GM12878 (cell line): ENCODE data around the gene DYNC1H1. TPM values are rescaled to one million over a fixed set of nuclear protein-coding genes. Genes with fewer than 3 reads are reported as not detected.

Experiments used
- ATAC-seq: fragments of 200-7000 bp; cut with Tn5 transposase; 3 replicates; pipeline ENCODE4 v1.9.1; 2020; ENCODE audit warnings: mild to moderate bottlenecking, moderate library complexity
- BruUV-seq: library from RNA; stranded (reverse); fragments of 400-500 nt; replicated peaks from 2 replicates; lab custom pipeline; 2021; lab: Mats Ljungman, UMichigan
- CTCF ChIA-PET: fragments of 300-600 bp; sonication (Branson Sonifier 250); formaldehyde crosslinking; extraction: SDS; loops from one replicate; lab custom pipeline; 2021; ENCODE audit warnings: inconsistent platforms; lab: Yijun Ruan, JAX
- POLR2A ChIA-PET: fragments of 350-600 bp; formaldehyde crosslinking; extraction: SDS; loops from one replicate; lab custom pipeline; 2021; ENCODE audit warnings: inconsistent platforms; lab: Charles Lee
- RAD21 ChIA-PET: fragments of 300-600 bp; sonication (Branson Sonifier 250); formaldehyde crosslinking; loops from one replicate; lab custom pipeline; 2023; ENCODE audit warnings: antibody characterized with exemption; ENCODE audit not compliant: unreplicated experiment; lab: Charles Lee
- SMC1A ChIA-PET: fragments of 300-600 bp; sonication (Branson Sonifier 250); formaldehyde crosslinking; loops from one replicate; lab custom pipeline; 2023; ENCODE audit not compliant: unreplicated experiment, uncharacterized antibody; lab: Charles Lee
- DNase-seq: peaks from one replicate; pipeline ENCODE4 v3.0.0-alpha.2; 2011; ENCODE audit warnings: low read depth, low spot score
- FAIRE-seq: peaks from 3 replicates; lab custom pipeline; 2011; peaks lifted over from hg19 to GRCh38; lab: Jason Lieb, UNC
- H2AFZ ChIP-seq: 2 replicates; pipeline ENCODE4 v1.6.0; 2011; ENCODE audit warnings: low read depth, low read length, control low read depth; ENCODE audit not compliant: control insufficient read depth
- H3K27ac ChIP-seq: 2 replicates; pipeline ENCODE4 v1.5.1; 2011; ENCODE audit warnings: control low read depth; ENCODE audit not compliant: control insufficient read depth, insufficient read depth
- H3K27me3 ChIP-seq, 2 experiments: replicated peaks in 1 of 2; 2 replicates each; pipeline versions ENCODE4 v1.6.0 to v1.6.1; 2011; ENCODE audit warnings: low read length in 1 of 2; ENCODE audit not compliant: control insufficient read depth in 2 of 2, insufficient read depth in 2 of 2
- H3K36me3 ChIP-seq, 2 experiments: 2 replicates each; pipeline ENCODE4 v1.5.1; 2011; ENCODE audit warnings: low read length in 1 of 2; ENCODE audit not compliant: control insufficient read depth in 2 of 2, insufficient read depth in 2 of 2
- H3K4me1 ChIP-seq: 2 replicates; pipeline ENCODE4 v1.6.1; 2011; ENCODE audit warnings: mild to moderate bottlenecking, low read length, moderate library complexity, mixed read lengths; ENCODE audit not compliant: control insufficient read depth, insufficient read depth
- H3K4me2 ChIP-seq: 2 replicates; pipeline ENCODE4 v1.6.0; 2011; ENCODE audit warnings: control low read depth; ENCODE audit not compliant: control insufficient read depth, insufficient read depth
- H3K4me3 ChIP-seq: fragments of 200-600 bp; sonication (generic); 2 replicates; pipeline ENCODE4 v1.5.1; 2016
- H3K79me2 ChIP-seq: 2 replicates; pipeline ENCODE4 v1.6.0; 2011; ENCODE audit warnings: low read length; ENCODE audit not compliant: control insufficient read depth, insufficient read depth
- H3K9ac ChIP-seq: 2 replicates; pipeline ENCODE4 v1.8.0; 2011; ENCODE audit warnings: low read length, control low read depth, mixed read lengths; ENCODE audit not compliant: control insufficient read depth, insufficient read depth
- H3K9me3 ChIP-seq: replicated peaks from 3 replicates; pipeline ENCODE4 v1.5.1; 2011; ENCODE audit warnings: mild to moderate bottlenecking, low read length; ENCODE audit not compliant: control insufficient read depth, insufficient read depth
- H4K20me1 ChIP-seq: 2 replicates; pipeline ENCODE4 v1.6.0; 2011; ENCODE audit not compliant: control insufficient read depth, insufficient read depth
- HCFC1 ChIP-seq: fragments of 150-350 bp; IDR thresholded peaks from 2 replicates; pipeline ENCODE4 v1.6.1; 2014; ENCODE audit warnings: low read length
- IKZF1 ChIP-seq: fragments of 450-650 bp; conservative IDR thresholded peaks from 2 replicates; pipeline ENCODE4 v1.6.1; 2017; ENCODE audit warnings: antibody characterized with exemption, mild to moderate bottlenecking
- IKZF2 ChIP-seq, 2 experiments: fragments of 450-650 bp; IDR thresholded peaks; 2 replicates each; pipeline ENCODE4 v1.6.1; 2017; ENCODE audit warnings: mild to moderate bottlenecking in 2 of 2, moderate library complexity in 2 of 2
- JUNB ChIP-seq: IDR thresholded peaks from 2 replicates; pipeline ENCODE4 v1.6.1; 2016; ENCODE audit warnings: antibody characterized with exemption, mild to moderate bottlenecking
- MEF2A ChIP-seq: IDR thresholded peaks from 2 replicates; pipeline ENCODE4 v1.6.1; 2011; ENCODE audit warnings: low read depth, mild to moderate bottlenecking, low read length, moderate library complexity; ENCODE audit not compliant: insufficient read depth
- MTA2 ChIP-seq: fragments of 450-650 bp; IDR thresholded peaks from 2 replicates; pipeline ENCODE4 v1.6.1; 2016; ENCODE audit warnings: low read depth, mild to moderate bottlenecking, moderate library complexity
- NFXL1 ChIP-seq: fragments of 450-650 bp; IDR thresholded peaks from 2 replicates; pipeline ENCODE4 v1.6.1; 2017; ENCODE audit warnings: antibody characterized with exemption, mild to moderate bottlenecking, borderline replicate concordance
- NFYB ChIP-seq: IDR thresholded peaks from 2 replicates; pipeline ENCODE4 v1.6.1; 2011; ENCODE audit warnings: low read depth, mild to moderate bottlenecking, low read length, improper control_type of control experiment, moderate library complexity; ENCODE audit not compliant: insufficient read depth
- NR2F1 ChIP-seq: fragments of 450-650 bp; conservative IDR thresholded peaks from 2 replicates; pipeline ENCODE4 v1.6.1; 2017; ENCODE audit warnings: mild to moderate bottlenecking
- RELA ChIP-seq: fragments of 450-650 bp; IDR thresholded peaks from 2 replicates; pipeline ENCODE4 v1.8.0; 2014; ENCODE audit warnings: borderline replicate concordance; ENCODE audit not compliant: partially characterized antibody
- RUNX3 ChIP-seq: IDR thresholded peaks from 2 replicates; pipeline ENCODE4 v1.6.1; 2012; ENCODE audit warnings: low read length, inconsistent platforms
- SP1 ChIP-seq: IDR thresholded peaks from one replicate; pipeline ENCODE4 v1.6.1; 2011; ENCODE audit warnings: low read depth, low read length
- SUZ12 ChIP-seq: fragments of 200-600 bp; sonication (generic); IDR thresholded peaks from one replicate; pipeline ENCODE4 v1.6.1; 2018; ENCODE audit warnings: antibody characterized with exemption, mild to moderate bottlenecking; ENCODE audit not compliant: unreplicated experiment
- TAF1 ChIP-seq: IDR thresholded peaks from 2 replicates; pipeline ENCODE4 v1.6.1; 2011; ENCODE audit warnings: mild to moderate bottlenecking, low read depth, low read length, borderline replicate concordance
- YY1 ChIP-seq: IDR thresholded peaks from 2 replicates; pipeline ENCODE4 v1.6.1; 2011; ENCODE audit warnings: low read depth, mild to moderate bottlenecking, low read length
- WGBS: methylation state at CpG from one replicate; pipeline ENCODE4 v1.1.6; 2016; ENCODE audit warnings: low lambda C conversion rate; ENCODE audit not compliant: insufficient replicate concordance, insufficient coverage; ENCODE audit errors: missing lambda C conversion rate; 5-methylcytosine and 5-hydroxymethylcytosine counted together
- in situ Hi-C: fragments of 300-500 bp; cut with MboI; formaldehyde crosslinking; loops from 9 replicates; pipeline ENCODE4 v1.14.3; 2018; ENCODE audit warnings: mixed read lengths
- intact Hi-C: fragments of 100-400 bp; cut with micrococcal nuclease; formaldehyde crosslinking; loops from one replicate; pipeline ENCODE4 v1.14.2; 2022; ENCODE audit not compliant: unreplicated experiment
- polyA plus RNA-seq, 11 experiments: library from polyadenylated mRNA; depleted of rRNA in 4 of 11; unstranded in 6 of 11; stranded (reverse) in 5 of 11; fragments of >200 nt; fragmentation: Nextera tagmentation in 4 of 11; fragmentation: Illumina TruSeq in 1 of 11; extraction: Ambion mirVana in 4 of 11; extraction: Trizol in 1 of 11; gene quantifications; 1 replicate in 1 of 11; 2 replicates in 10 of 11; pipeline versions ENCODE4 v1.2.1 to v1.2.3, GENCODE V29; 2011 to 2016; ENCODE audit warnings: inconsistent platforms in 2 of 11, missing spikeins in 2 of 11, low read depth in 1 of 11
- total RNA-seq, 4 experiments: library from RNA; depleted of rRNA in 3 of 4; stranded (reverse); fragments of >200 nt in 3 of 4; fragmentation: Illumina TruSeq in 1 of 4; extraction: Trizol in 1 of 4; gene quantifications; 2 replicates each; pipeline versions ENCODE4 v1.2.1 to v1.2.3, GENCODE V29; 2013 to 2021
- TF ChIP-seq, protein P1 (sequence below), 3 experiments: IDR thresholded peaks in 2 of 3; conservative IDR thresholded peaks in 1 of 3; 2 replicates each; pipeline ENCODE4 v1.5.1; 2011; ENCODE audit warnings: low read depth in 3 of 3, low read length in 3 of 3, mild to moderate bottlenecking in 3 of 3, control low read depth in 2 of 3, moderate library complexity in 2 of 3, inconsistent platforms in 1 of 3, mixed read lengths in 1 of 3; ENCODE audit not compliant: control insufficient read depth in 2 of 3, insufficient read depth in 1 of 3; ENCODE audit errors: extremely low read depth in 1 of 3
- TF ChIP-seq, protein P2 (sequence below): fragments of 450-650 bp; IDR thresholded peaks from 2 replicates; pipeline ENCODE4 v1.6.1; 2016; ENCODE audit warnings: mild to moderate bottlenecking
- TF ChIP-seq, protein P3 (sequence below): fragments of 450-650 bp; IDR thresholded peaks from 2 replicates; pipeline ENCODE4 v1.6.1; 2016; ENCODE audit warnings: mild to moderate bottlenecking, moderate library complexity, borderline replicate concordance

DYNC1H1 gene
- total and polyA plus RNA-seq, 10 of the 15 experiments (the other 5 are each of a cell fraction or from before 2014, with no cell fraction given) = 38.4 to 291 (median 111) TPM

DNA sequence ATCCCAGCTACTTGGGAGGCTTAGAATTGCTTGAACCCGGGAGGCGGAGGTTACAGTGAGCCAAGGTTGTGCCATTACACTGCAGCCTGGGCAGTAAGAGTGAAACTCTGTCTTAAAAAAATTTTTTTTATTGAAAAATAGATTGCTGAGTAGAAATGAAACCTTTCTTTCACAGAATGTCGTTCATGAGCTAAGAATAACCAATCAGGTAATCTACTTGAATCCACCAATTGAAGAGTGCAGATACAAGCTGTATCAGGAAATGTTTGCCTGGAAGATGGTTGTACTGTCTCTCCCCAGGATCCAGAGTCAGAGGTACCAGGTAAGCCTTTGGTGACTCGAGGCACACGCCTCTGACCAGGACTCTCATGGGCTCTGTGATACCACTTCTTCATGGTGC, 27.0 kb downstream of the DYNC1H1 start:
- 22% methylated on average over 5 of the region's 5 CpGs for WGBS
- POLR2A ChIA-PET = interaction anchor here (0.7 to 1.0 kb wide), 6 partner anchors 9 to 91 kb away, joined by 3 to 6 read pairs (median 3); no protein-coding TSS in a partner anchor
- CTCF ChIA-PET = interaction anchor here (0.9 to 3.5 kb wide), 13 partner anchors 8 to 284 kb away, joined by 3 to 44 read pairs (median 9); partner anchors contain the start of genes DYNC1H1 and WDR20
- no peak for TF ChIP-seq TAF1
- 0 out of 2 replicates have a peak, but pooled peaks have one; percentile 9 for TF ChIP-seq YY1
- TF ChIP-seq, protein P1, sequence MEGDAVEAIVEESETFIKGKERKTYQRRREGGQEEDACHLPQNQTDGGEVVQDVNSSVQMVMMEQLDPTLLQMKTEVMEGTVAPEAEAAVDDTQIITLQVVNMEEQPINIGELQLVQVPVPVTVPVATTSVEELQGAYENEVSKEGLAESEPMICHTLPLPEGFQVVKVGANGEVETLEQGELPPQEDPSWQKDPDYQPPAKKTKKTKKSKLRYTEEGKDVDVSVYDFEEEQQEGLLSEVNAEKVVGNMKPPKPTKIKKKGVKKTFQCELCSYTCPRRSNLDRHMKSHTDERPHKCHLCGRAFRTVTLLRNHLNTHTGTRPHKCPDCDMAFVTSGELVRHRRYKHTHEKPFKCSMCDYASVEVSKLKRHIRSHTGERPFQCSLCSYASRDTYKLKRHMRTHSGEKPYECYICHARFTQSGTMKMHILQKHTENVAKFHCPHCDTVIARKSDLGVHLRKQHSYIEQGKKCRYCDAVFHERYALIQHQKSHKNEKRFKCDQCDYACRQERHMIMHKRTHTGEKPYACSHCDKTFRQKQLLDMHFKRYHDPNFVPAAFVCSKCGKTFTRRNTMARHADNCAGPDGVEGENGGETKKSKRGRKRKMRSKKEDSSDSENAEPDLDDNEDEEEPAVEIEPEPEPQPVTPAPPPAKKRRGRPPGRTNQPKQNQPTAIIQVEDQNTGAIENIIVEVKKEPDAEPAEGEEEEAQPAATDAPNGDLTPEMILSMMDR (IDR thresholded peaks at IDR 0.05 in 2 of 3, conservative IDR thresholded peaks at IDR 0.05 in 1 of 3; ENCODE audit: control insufficient read depth in 2 of 3, extremely low read depth in 1 of 3, insufficient read depth in 1 of 3, low read depth in 3 of 3, low read length in 3 of 3) = no peak
- TF ChIP-seq MTA2 = no peak
- no peak for TF ChIP-seq NFXL1
- peak; percentile 92 for TF ChIP-seq MEF2A
- TF ChIP-seq, protein P2, sequence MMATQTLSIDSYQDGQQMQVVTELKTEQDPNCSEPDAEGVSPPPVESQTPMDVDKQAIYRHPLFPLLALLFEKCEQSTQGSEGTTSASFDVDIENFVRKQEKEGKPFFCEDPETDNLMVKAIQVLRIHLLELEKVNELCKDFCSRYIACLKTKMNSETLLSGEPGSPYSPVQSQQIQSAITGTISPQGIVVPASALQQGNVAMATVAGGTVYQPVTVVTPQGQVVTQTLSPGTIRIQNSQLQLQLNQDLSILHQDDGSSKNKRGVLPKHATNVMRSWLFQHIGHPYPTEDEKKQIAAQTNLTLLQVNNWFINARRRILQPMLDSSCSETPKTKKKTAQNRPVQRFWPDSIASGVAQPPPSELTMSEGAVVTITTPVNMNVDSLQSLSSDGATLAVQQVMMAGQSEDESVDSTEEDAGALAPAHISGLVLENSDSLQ = no peak
- TF ChIP-seq SP1 = no peak
- no peak for TF ChIP-seq RELA
- TF ChIP-seq NR2F1 = no peak
- TF ChIP-seq, protein P3, sequence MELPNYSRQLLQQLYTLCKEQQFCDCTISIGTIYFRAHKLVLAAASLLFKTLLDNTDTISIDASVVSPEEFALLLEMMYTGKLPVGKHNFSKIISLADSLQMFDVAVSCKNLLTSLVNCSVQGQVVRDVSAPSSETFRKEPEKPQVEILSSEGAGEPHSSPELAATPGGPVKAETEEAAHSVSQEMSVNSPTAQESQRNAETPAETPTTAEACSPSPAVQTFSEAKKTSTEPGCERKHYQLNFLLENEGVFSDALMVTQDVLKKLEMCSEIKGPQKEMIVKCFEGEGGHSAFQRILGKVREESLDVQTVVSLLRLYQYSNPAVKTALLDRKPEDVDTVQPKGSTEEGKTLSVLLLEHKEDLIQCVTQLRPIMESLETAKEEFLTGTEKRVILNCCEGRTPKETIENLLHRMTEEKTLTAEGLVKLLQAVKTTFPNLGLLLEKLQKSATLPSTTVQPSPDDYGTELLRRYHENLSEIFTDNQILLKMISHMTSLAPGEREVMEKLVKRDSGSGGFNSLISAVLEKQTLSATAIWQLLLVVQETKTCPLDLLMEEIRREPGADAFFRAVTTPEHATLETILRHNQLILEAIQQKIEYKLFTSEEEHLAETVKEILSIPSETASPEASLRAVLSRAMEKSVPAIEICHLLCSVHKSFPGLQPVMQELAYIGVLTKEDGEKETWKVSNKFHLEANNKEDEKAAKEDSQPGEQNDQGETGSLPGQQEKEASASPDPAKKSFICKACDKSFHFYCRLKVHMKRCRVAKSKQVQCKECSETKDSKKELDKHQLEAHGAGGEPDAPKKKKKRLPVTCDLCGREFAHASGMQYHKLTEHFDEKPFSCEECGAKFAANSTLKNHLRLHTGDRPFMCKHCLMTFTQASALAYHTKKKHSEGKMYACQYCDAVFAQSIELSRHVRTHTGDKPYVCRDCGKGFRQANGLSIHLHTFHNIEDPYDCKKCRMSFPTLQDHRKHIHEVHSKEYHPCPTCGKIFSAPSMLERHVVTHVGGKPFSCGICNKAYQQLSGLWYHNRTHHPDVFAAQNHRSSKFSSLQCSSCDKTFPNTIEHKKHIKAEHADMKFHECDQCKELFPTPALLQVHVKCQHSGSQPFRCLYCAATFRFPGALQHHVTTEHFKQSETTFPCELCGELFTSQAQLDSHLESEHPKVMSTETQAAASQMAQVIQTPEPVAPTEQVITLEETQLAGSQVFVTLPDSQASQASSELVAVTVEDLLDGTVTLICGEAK = no peak
- TF ChIP-seq RUNX3 = no peak
- TF ChIP-seq NFYB = peak; percentile 56; the same call in 1 of the 2 replicates
- TF ChIP-seq SUZ12 = no peak
- TF ChIP-seq IKZF1 = no peak; the same call in 1 of the 2 replicates
- peak; percentile 88 for TF ChIP-seq JUNB
- TF ChIP-seq IKZF2 (IDR thresholded peaks at IDR 0.05) = no peak
- TF ChIP-seq HCFC1 = no peak

More for the DNA sequence above, 27.0 kb downstream of the DYNC1H1 start:
- no peak overlapping the region for H2AFZ ChIP-seq
- H3K4me1 ChIP-seq = peaks cover 29% of the 10 kb centered on the region
- FAIRE-seq (peak; percentile 81), ATAC-seq (peak; percentile 72), DNase-seq (peak; percentile 34)
- no peak overlapping the region for H3K9ac ChIP-seq
- H3K9me3 ChIP-seq = no peaks in the 10 kb centered on the region
- in situ Hi-C loops = no loop called here
- H3K27ac ChIP-seq = peak overlapping the region; percentile 23
- ChIA-PET SMC1A (interaction anchor here (0.8 to 5.8 kb wide), 8 partner anchors 10 to 276 kb away, joined by 3 to 67 read pairs (median 5); partner anchors contain the start of gene DYNC1H1), RAD21 (interaction anchor here (0.6 to 3.8 kb wide), 12 partner anchors 10 to 317 kb away, joined by 3 to 33 read pairs (median 3); partner anchors contain the start of genes DYNC1H1 and MOK)
- H3K79me2 ChIP-seq = no peaks in the 10 kb centered on the region
- no peaks in the 10 kb centered on the region for H4K20me1 ChIP-seq
- no peaks in the 10 kb centered on the region for H3K27me3 ChIP-seq
- H3K4me2 ChIP-seq = peak overlapping the region; percentile 50
- intact Hi-C loops = loop anchor here (5.0 kb wide), 1 partner anchor 284 kb away; no protein-coding TSS in a partner anchor
- peaks cover 26 to 46% of the 10 kb centered on the region in 2 experiments for H3K36me3 ChIP-seq
- peak overlapping the region; percentile 36; the same call in 1 of the 2 replicates for H3K4me3 ChIP-seq
- no TSS peak for BruUV-seq
